Esophagus squamous epithelium (tissue), 5 donors: ENCODE measurements around the gene FSTL4. TPM values are rescaled to one million over a fixed set of nuclear protein-coding genes. Genes with fewer than 3 reads are reported as not detected.
A peak's percentile ranks its signal among the peaks of the same experiment; 100 is the strongest.

ENCODE experiments used
- DNase-seq: peaks from one replicate; lab custom pipeline; 2025; lab: John Stamatoyannopoulos, UW
- H3K27ac ChIP-seq, 4 donors: fragments of 200-600 bp; sonication (generic); one replicate each; pipeline ENCODE4 v1.5.1; 2016 to 2019; ENCODE audit warnings: mild to moderate bottlenecking in 1 of 4
- H3K27me3 ChIP-seq, 4 donors: fragments of 200-600 bp; sonication (generic); 1 replicate in 3 of 4; 2 replicates in 1 of 4; pipeline versions ENCODE4 v1.5.1 to v1.6.0; 2017 to 2021; ENCODE audit warnings: antibody characterized with exemption in 1 of 4
- H3K36me3 ChIP-seq, 3 donors: fragments of 200-600 bp; sonication (generic); one replicate each; pipeline ENCODE4 v1.5.1; 2016 to 2019
- H3K4me1 ChIP-seq, 3 donors: fragments of 200-600 bp; sonication (generic); one replicate each; pipeline ENCODE4 v1.5.1; 2017 to 2019
- H3K4me3 ChIP-seq, 4 donors: fragments of 200-600 bp; sonication (generic); 1 replicate in 3 of 4; 2 replicates in 1 of 4; pipeline ENCODE4 v1.5.1; 2016 to 2019; ENCODE audit warnings: mild to moderate bottlenecking in 2 of 4, moderate library complexity in 1 of 4
- H3K9me3 ChIP-seq, 3 donors: fragments of 200-600 bp; sonication (generic); one replicate each; pipeline ENCODE4 v1.5.1; 2016 to 2019
- POLR2A ChIP-seq, 4 donors: fragments of 450-650 bp; IDR thresholded peaks; one replicate each; pipeline ENCODE4 v1.6.1; 2017; ENCODE audit warnings: antibody characterized with exemption in 4 of 4, mild to moderate bottlenecking in 4 of 4, moderate library complexity in 3 of 4
- WGBS, 2 donors: methylation state at CpG; one replicate each; pipeline ENCODE4 v1.1.5; 2018; 5-methylcytosine and 5-hydroxymethylcytosine counted together
- intact Hi-C: fragments of 100-400 bp; cut with DNase I; formaldehyde crosslinking; loops from one replicate; pipeline ENCODE4 v1.15.0; 2022
- total RNA-seq, 4 donors: library from RNA; depleted of rRNA; stranded (reverse); fragments of >200 nt; gene quantifications; one replicate each; pipeline ENCODE4 v1.1.0, GENCODE V29; 2016
- TF ChIP-seq, protein P1 (sequence below), 6 experiments: fragments of 450-650 bp in 4 of 6; fragments of 200-600 bp in 2 of 6; sonication (generic) in 2 of 6; IDR thresholded peaks; one replicate each; pipeline ENCODE4 v1.5.1; 2016 to 2019; ENCODE audit warnings: antibody characterized with exemption in 6 of 6, mild to moderate bottlenecking in 4 of 6, moderate library complexity in 4 of 6
- donor health status: DM: yes; HTN: yes; CAD: no.

The FSTL4 gene
- total RNA-seq, 4 donors from 2014 or later = 0.53 to 4.1 (median 1.4) TPM

- H3K9me3 ChIP-seq = peaks cover 0 to 14% (median 3%) of the 10 kb centered on the region in 3 donors
- no peak overlapping the region for H3K4me3 ChIP-seq
- DNase-seq = no peak
- no peaks in the 10 kb centered on the region for H3K36me3 ChIP-seq
- 55 to 73% methylated on average over 3 of the region's 3 CpGs for WGBS, 2 donors
- H3K27me3 ChIP-seq = peaks cover 0 to 6% (median 0%) of the 10 kb centered on the region in 4 donors
- TF ChIP-seq POLR2A (IDR thresholded peaks at IDR 0.05) = no peak
- TF ChIP-seq, protein P1, sequence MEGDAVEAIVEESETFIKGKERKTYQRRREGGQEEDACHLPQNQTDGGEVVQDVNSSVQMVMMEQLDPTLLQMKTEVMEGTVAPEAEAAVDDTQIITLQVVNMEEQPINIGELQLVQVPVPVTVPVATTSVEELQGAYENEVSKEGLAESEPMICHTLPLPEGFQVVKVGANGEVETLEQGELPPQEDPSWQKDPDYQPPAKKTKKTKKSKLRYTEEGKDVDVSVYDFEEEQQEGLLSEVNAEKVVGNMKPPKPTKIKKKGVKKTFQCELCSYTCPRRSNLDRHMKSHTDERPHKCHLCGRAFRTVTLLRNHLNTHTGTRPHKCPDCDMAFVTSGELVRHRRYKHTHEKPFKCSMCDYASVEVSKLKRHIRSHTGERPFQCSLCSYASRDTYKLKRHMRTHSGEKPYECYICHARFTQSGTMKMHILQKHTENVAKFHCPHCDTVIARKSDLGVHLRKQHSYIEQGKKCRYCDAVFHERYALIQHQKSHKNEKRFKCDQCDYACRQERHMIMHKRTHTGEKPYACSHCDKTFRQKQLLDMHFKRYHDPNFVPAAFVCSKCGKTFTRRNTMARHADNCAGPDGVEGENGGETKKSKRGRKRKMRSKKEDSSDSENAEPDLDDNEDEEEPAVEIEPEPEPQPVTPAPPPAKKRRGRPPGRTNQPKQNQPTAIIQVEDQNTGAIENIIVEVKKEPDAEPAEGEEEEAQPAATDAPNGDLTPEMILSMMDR (IDR thresholded peaks at IDR 0.05) = no peak
- intact Hi-C loops = no loop called here
- no peak overlapping the region for H3K27ac ChIP-seq
- no peaks in the 10 kb centered on the region for H3K4me1 ChIP-seq
Measured at GRCh38 chr5:133381041-133381440, 231.3 kb downstream of the FSTL4 start.

DNA sequence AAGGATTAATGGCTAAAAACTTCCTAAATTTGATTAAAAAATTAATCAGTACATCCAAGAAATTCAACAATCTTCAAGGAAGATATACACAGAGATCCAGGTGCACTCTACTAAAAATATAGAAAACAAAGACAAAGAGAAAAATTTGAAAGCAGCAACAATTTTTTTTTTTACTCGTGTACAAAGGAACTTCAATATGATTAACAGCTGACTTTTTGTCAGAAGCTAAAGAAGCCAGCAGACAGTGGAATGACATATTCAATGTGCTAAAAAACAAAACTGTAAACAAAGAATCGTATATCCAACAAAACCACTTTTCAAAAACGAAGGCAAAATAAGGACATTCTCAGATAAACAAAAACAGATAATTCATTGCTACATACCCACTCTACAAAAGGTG is 234.6 kb downstream of the FSTL4 start:
- 64 to 65% methylated on average over 3 of the region's 3 CpGs for WGBS, 2 donors
- TF ChIP-seq, protein P1 (IDR thresholded peaks at IDR 0.05) = no peak
- no peak for TF ChIP-seq POLR2A (IDR thresholded peaks at IDR 0.05)

GRCh38 chr5:133376986-133377385 is 235.4 kb downstream of the FSTL4 start:
- H3K4me1 ChIP-seq = peaks cover 0 to 12% (median 5%) of the 10 kb centered on the region in 3 donors
- 88% methylated on average over 1 of the region's 1 CpG; no CpG with 5 or more reads in 1 of the 2 donors for WGBS, 2 donors
- H3K27ac ChIP-seq = no peak overlapping the region
- peaks cover 0 to 14% (median 3%) of the 10 kb centered on the region in 3 donors for H3K9me3 ChIP-seq
- H3K36me3 ChIP-seq = no peaks in the 10 kb centered on the region
- peaks cover 0 to 4% (median 0%) of the 10 kb centered on the region in 4 donors for H3K27me3 ChIP-seq
- TF ChIP-seq, protein P1 (IDR thresholded peaks at IDR 0.05) = no peak
- no peak for TF ChIP-seq POLR2A (IDR thresholded peaks at IDR 0.05)
- DNase-seq = no peak
- intact Hi-C loops = no loop called here
- no peak overlapping the region for H3K4me3 ChIP-seq

More for the DNA sequence above, 234.6 kb downstream of the FSTL4 start:
- peaks cover 0 to 4% (median 0%) of the 10 kb centered on the region in 4 donors for H3K27me3 ChIP-seq
- DNase-seq = no peak
- H3K36me3 ChIP-seq = no peaks in the 10 kb centered on the region
- H3K9me3 ChIP-seq = peaks cover 0 to 14% (median 3%) of the 10 kb centered on the region in 3 donors
- no peak overlapping the region for H3K4me3 ChIP-seq
- intact Hi-C loops = no loop called here
- peaks cover 0 to 6% (median 4%) of the 10 kb centered on the region in 3 donors for H3K4me1 ChIP-seq
- H3K27ac ChIP-seq = no peak overlapping the region

DNA sequence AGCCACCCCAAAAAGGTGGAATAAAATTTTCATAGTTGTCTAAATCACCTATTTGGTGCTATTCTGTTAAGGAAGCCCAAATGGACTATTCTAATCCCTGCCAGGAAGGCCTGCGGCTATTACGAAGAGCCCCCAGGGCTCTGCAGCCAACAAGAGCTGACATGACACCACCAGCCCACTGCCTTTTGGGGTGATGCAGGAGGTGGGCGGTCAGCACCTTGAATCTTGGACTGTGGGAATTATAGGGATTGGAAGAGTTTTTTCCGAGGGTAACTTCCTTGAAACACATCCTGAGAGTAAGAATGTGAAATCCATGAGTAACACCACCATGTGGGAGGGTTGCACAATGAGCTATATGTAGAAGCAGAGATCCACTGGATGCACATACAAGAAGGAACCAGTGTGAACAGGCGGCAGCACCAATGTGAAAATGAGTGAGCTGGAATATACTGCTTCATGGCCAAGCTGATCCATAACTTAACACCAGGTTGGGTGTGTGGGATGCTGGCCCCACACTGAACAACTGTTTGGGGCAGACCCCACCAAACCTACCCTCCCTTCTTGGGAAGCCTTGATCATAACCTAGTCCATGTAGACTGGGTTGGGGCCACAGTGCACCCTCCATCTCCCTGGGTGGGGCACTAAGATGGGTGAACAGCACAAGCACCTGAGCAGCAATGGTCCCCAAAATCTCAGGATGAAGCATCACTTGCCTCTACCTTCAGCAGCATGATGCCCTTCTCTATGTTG is 239.0 kb downstream of the FSTL4 start:
- WGBS, 2 donors = 40 to 55% methylated on average over 5 of the region's 5 CpGs

More for the DNA sequence above, 239.0 kb downstream of the FSTL4 start:
- no peak overlapping the region for H3K4me3 ChIP-seq
- intact Hi-C loops = no loop called here
- H3K9me3 ChIP-seq = peaks cover 0 to 14% (median 3%) of the 10 kb centered on the region in 3 donors
- H3K27ac ChIP-seq = no peak overlapping the region
- peaks cover 0 to 40% (median 21%) of the 10 kb centered on the region in 3 donors for H3K4me1 ChIP-seq
- peaks cover 0 to 4% (median 0%) of the 10 kb centered on the region in 4 donors for H3K27me3 ChIP-seq
- DNase-seq = no peak
- TF ChIP-seq POLR2A (IDR thresholded peaks at IDR 0.05) = no peak
- TF ChIP-seq, protein P1 (IDR thresholded peaks at IDR 0.05) = peak in 1 of 6 experiments; percentile 19
- no peaks in the 10 kb centered on the region for H3K36me3 ChIP-seq
